Endothelial cell of umbilical vein (primary cell): ENCODE results near the gene THEM5. TPM values are rescaled to one million over a fixed set of nuclear protein-coding genes. Genes with fewer than 3 reads are reported as not detected.

ENCODE experiments used
- BruUV-seq: library from RNA; stranded (reverse); fragments of 400-500 nt; replicated peaks from 2 replicates; lab custom pipeline; 2021; lab: Mats Ljungman, UMichigan
- CTCF ChIA-PET: fragments of 300-600, 350-600 bp; sonication (Branson Sonifier 250); formaldehyde crosslinking; loops from one replicate; lab custom pipeline; 2021; ENCODE audit warnings: antibody characterized with exemption, inconsistent platforms; lab: Charles Lee
- POLR2A ChIA-PET: fragments of 300-600, 350-600 bp; sonication (Branson Sonifier 250); formaldehyde crosslinking; loops from one replicate; lab custom pipeline; 2021; ENCODE audit warnings: antibody characterized with exemption, inconsistent platforms; lab: Charles Lee
- DNase-seq: peaks from one replicate; pipeline ENCODE4 v3.0.0-alpha.2; 2011; ENCODE audit warnings: low read depth, low spot score
- FAIRE-seq: peaks from 2 replicates; lab custom pipeline; 2011; peaks lifted over from hg19 to GRCh38; lab: Jason Lieb, UNC
- H2AFZ ChIP-seq: 2 replicates; pipeline ENCODE4 v1.6.0; 2012; ENCODE audit warnings: low read depth, low read length, control low read depth, inconsistent platforms
- H3K27ac ChIP-seq: 2 replicates; pipeline ENCODE4 v1.5.1; 2011; ENCODE audit warnings: low read depth, mild to moderate bottlenecking, control low read depth, low read length, moderate library complexity; ENCODE audit not compliant: insufficient read depth
- H3K27me3 ChIP-seq, 2 experiments: 2 replicates each; pipeline versions ENCODE4 v1.6.0 to v1.6.1; 2011; ENCODE audit warnings: low read length in 2 of 2, mixed read lengths in 1 of 2; ENCODE audit not compliant: control insufficient read depth in 2 of 2, insufficient read depth in 2 of 2
- H3K36me3 ChIP-seq, 2 experiments: 2 replicates in 1 of 2; 3 replicates in 1 of 2; pipeline ENCODE4 v1.5.1; 2011; ENCODE audit warnings: low read length in 2 of 2, mild to moderate bottlenecking in 1 of 2, moderate library complexity in 1 of 2; ENCODE audit not compliant: control insufficient read depth in 2 of 2, insufficient read depth in 2 of 2; ENCODE audit errors: extremely low read depth in 1 of 2
- H3K4me1 ChIP-seq: 3 replicates; pipeline ENCODE4 v1.5.1; 2011; ENCODE audit warnings: mild to moderate bottlenecking, low read length; ENCODE audit not compliant: control insufficient read depth, insufficient read depth; ENCODE audit errors: extremely low read depth
- H3K4me2 ChIP-seq: 2 replicates; pipeline ENCODE4 v1.6.1; 2011; ENCODE audit warnings: low read length, control low read depth, mixed read lengths; ENCODE audit not compliant: insufficient read depth
- H3K4me3 ChIP-seq, 3 experiments: fragments of 200-600 bp in 1 of 3; sonication (generic), shearing (Covaris generic) in 1 of 3; replicated peaks in 1 of 3; 2 replicates each; pipeline ENCODE4 v1.5.1; 2011 to 2016; ENCODE audit warnings: control low read depth in 3 of 3, low read length in 3 of 3, mild to moderate bottlenecking in 2 of 3, inconsistent platforms in 1 of 3, low read depth in 1 of 3, moderate library complexity in 1 of 3; ENCODE audit not compliant: insufficient read depth in 1 of 3
- H3K79me2 ChIP-seq: 2 replicates; pipeline ENCODE4 v1.6.0; 2012; ENCODE audit warnings: low read length, inconsistent platforms; ENCODE audit not compliant: control insufficient read depth, insufficient read depth
- H3K9ac ChIP-seq: replicated peaks from 2 replicates; pipeline ENCODE3; 2011; ENCODE audit warnings: low read length, control low read depth; ENCODE audit not compliant: insufficient read depth; ENCODE audit errors: extremely low read depth
- H3K9me1 ChIP-seq: replicated peaks from 3 replicates; pipeline ENCODE4 v1.6.0; 2011; ENCODE audit warnings: mild to moderate bottlenecking, low read length; ENCODE audit not compliant: control insufficient read depth, insufficient read depth; ENCODE audit errors: extremely low read depth
- H3K9me3 ChIP-seq: replicated peaks from 2 replicates; pipeline ENCODE4 v1.5.1; 2012; ENCODE audit warnings: low read length, inconsistent platforms; ENCODE audit not compliant: control insufficient read depth, insufficient read depth
- H4K20me1 ChIP-seq: replicated peaks from 2 replicates; pipeline ENCODE3; 2011; ENCODE audit warnings: mild to moderate bottlenecking, low read length; ENCODE audit not compliant: control insufficient read depth, insufficient read depth; ENCODE audit errors: extremely low read depth
- EZH2 ChIP-seq: IDR thresholded peaks from 2 replicates; pipeline ENCODE4 v1.6.1; 2012; ENCODE audit warnings: borderline replicate concordance, low read depth, mild to moderate bottlenecking, moderate library complexity, low read length, inconsistent platforms; ENCODE audit not compliant: severe bottlenecking
- FOS ChIP-seq: IDR thresholded peaks from 2 replicates; pipeline ENCODE4 v1.6.1; 2011; ENCODE audit warnings: mild to moderate bottlenecking, low read length, moderate library complexity, borderline replicate concordance; ENCODE audit not compliant: insufficient read depth
- GATA2 ChIP-seq: IDR thresholded peaks from 2 replicates; pipeline ENCODE4 v1.7.0; 2011; ENCODE audit warnings: low read depth, mild to moderate bottlenecking, moderate library complexity, mixed read lengths, low read length; ENCODE audit not compliant: insufficient read length, insufficient read depth
- JUN ChIP-seq: IDR thresholded peaks from 2 replicates; pipeline ENCODE4 v1.6.1; 2011; ENCODE audit warnings: borderline replicate concordance, low read depth; ENCODE audit not compliant: insufficient read length, insufficient read depth
- MAX ChIP-seq: IDR thresholded peaks from 2 replicates; pipeline ENCODE4 v1.6.1; 2011; ENCODE audit not compliant: insufficient read depth, insufficient read length
- MYC ChIP-seq: IDR thresholded peaks from one replicate; pipeline ENCODE4 v1.6.1; 2011; ENCODE audit warnings: mild to moderate bottlenecking, low read depth, low read length
- POLR2A ChIP-seq: IDR thresholded peaks from 2 replicates; pipeline ENCODE4 v1.6.1; 2012; ENCODE audit warnings: low read depth, mild to moderate bottlenecking, control low read depth, low read length
- POLR2AphosphoS5 ChIP-seq: IDR thresholded peaks from 2 replicates; pipeline ENCODE4 v1.6.1; 2012; ENCODE audit warnings: low read depth, mild to moderate bottlenecking, control low read depth, low read length, moderate library complexity; ENCODE audit not compliant: insufficient read depth
- dilution Hi-C: fragments of 300-500 bp; cut with MboI; formaldehyde crosslinking; loops from one replicate; pipeline ENCODE4 v1.15.0; 2019; ENCODE audit warnings: low sequenced_read_pairs; ENCODE audit not compliant: extremely low pct_ligation_motif_present
- intact Hi-C: fragments of 100-400 bp; cut with micrococcal nuclease; formaldehyde crosslinking; loops from one replicate; pipeline ENCODE4 v1.10.0; 2022
- polyA plus RNA-seq, 4 experiments: library from polyadenylated mRNA; depleted of rRNA in 3 of 4; stranded (reverse) in 3 of 4; unstranded in 1 of 4; fragments of >200 nt; gene quantifications; 2 replicates each; pipeline versions ENCODE4 v1.2.1 to v1.2.3, GENCODE V29; 2011 to 2012; ENCODE audit warnings: missing spikeins in 1 of 4
- total RNA-seq: library from RNA; stranded (reverse); gene quantifications from 2 replicates; pipeline ENCODE4 v1.2.3, GENCODE V29; 2021
- TF ChIP-seq, protein P1 (sequence below), 2 donors: IDR thresholded peaks; 1 replicate in 1 of 2; 2 replicates in 1 of 2; pipeline ENCODE4 v1.5.1; 2011; ENCODE audit warnings: low read length in 2 of 2, mild to moderate bottlenecking in 2 of 2, moderate library complexity in 2 of 2, control low read depth in 1 of 2, inconsistent platforms in 1 of 2, low read depth in 1 of 2; ENCODE audit not compliant: insufficient read depth in 1 of 2; ENCODE audit errors: extremely low read depth in 1 of 2

The THEM5 gene
- total and polyA plus RNA-seq, 2 donors (not counting 3 experiments of a cell fraction or from before 2014, with no cell fraction given), result not detected

DNA sequence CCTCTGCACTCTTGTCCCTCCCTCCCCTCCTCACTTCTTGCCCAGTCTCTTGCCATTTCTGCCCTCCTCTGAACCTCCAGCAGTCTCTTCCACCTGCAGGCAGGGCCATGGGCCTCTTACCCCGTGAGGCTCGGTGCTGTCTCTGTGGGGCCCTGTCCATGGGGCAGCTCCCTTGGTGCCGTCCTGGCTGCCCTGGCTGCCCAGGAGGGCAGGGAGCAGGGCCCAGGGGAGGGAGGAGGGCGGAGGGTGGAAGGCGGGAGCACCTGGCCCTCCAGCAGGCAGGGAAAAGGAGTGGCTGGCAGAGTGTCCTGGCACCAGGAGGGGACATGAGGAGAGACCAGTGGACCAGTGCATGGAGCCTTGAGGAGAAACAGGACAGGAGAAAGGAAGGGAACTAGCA is 21.9 kb downstream of the THEM5 start, which contains the start of gene RORC:
Gene RORC, minus strand, starts transcription at position 198 of the 400 bp plus-strand sequence. Its CDS starts 38 bp downstream, at position 160.
- H3K4me2 ChIP-seq, result no peak within 1 kb of the TSS
- no peaks in the 10 kb centered on the region for H3K9me3 ChIP-seq
- no peak within 1 kb of the TSS for H3K27ac ChIP-seq
- no TSS peak for BruUV-seq
- H3K9me1 ChIP-seq, result no peaks in the 10 kb centered on the region
- no peak within 1 kb of the TSS for H3K9ac ChIP-seq
- intact Hi-C loops (no loop called here), dilution Hi-C loops (no loop called here)
- H4K20me1 ChIP-seq, result no peaks in the 10 kb centered on the region
- CTCF ChIA-PET, result no interaction called here
- no peak for DNase-seq
- no peaks in the 10 kb centered on the region for H3K27me3 ChIP-seq
- POLR2A ChIA-PET, result no interaction called here
- TF ChIP-seq, protein P1, sequence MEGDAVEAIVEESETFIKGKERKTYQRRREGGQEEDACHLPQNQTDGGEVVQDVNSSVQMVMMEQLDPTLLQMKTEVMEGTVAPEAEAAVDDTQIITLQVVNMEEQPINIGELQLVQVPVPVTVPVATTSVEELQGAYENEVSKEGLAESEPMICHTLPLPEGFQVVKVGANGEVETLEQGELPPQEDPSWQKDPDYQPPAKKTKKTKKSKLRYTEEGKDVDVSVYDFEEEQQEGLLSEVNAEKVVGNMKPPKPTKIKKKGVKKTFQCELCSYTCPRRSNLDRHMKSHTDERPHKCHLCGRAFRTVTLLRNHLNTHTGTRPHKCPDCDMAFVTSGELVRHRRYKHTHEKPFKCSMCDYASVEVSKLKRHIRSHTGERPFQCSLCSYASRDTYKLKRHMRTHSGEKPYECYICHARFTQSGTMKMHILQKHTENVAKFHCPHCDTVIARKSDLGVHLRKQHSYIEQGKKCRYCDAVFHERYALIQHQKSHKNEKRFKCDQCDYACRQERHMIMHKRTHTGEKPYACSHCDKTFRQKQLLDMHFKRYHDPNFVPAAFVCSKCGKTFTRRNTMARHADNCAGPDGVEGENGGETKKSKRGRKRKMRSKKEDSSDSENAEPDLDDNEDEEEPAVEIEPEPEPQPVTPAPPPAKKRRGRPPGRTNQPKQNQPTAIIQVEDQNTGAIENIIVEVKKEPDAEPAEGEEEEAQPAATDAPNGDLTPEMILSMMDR (IDR thresholded peaks at IDR 0.05; ENCODE audit: extremely low read depth in 1 of 2, insufficient read depth in 1 of 2, low read depth in 1 of 2, low read length in 2 of 2), result no peak
- TF ChIP-seq JUN (no peak), POLR2A (no peak), EZH2 (no peak), GATA2 (no peak), MYC (no peak), MAX (no peak), FOS (no peak), POLR2AphosphoS5 (no peak)
- H3K4me3 ChIP-seq, result no peak within 1 kb of the TSS
- FAIRE-seq, result no peak
- H3K4me1 ChIP-seq, result peaks cover 11% of the 10 kb centered on the region
- no peaks in the 10 kb centered on the region for H3K36me3 ChIP-seq
- H3K79me2 ChIP-seq, result no peaks in the 10 kb centered on the region
- H2AFZ ChIP-seq, result no peak within 1 kb of the TSS
